ENCODE results near the gene RGS7.
"Not testable (repeated sequence)": the region's sequence is repeated elsewhere in the genome, so short reads cannot be mapped to it uniquely, and the experiment has no call there.

RGS7 gene

DNA sequence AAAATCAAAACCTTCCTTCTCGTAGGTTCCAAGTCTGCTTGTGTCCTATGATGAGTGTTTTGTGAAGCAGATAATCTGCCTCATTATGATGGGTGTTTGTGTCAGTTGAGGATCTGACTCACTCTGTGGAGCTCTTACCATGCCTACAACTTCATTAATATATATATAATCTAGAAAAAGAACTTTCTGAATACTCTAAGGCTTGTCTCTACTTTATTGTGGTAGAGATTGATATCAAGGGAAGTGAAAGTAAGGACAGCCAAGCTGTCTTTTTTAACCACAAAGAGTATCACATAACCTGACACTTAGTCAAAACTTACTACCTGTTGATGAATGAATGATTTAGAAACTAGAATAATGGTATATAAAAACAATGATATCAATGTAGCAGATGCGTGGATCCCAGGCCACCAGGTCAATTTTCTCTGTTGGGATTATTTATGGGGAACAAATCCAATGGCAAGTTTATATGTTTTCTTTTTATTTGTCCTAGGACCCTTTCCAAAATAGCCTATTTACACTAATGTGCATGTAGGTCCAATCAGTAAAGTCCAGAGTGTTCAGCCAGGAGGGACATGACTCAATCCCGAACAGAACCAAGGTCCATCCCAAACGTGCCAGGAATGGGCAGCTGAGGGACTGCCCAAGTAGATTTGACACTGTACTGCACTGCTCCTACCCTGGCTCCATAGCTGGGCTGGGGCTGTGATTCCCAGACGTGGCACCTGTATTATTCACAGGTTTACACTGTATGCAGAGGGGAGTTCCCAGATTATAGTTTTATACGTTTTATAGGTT lies 562.8 kb downstream of the RGS7 start:
- Histone ChIP-seq H3K36me3 (no peaks in the 10 kb centered on the region), H3K9ac (no peak overlapping the region), H4K20me1 (no peaks in the 10 kb centered on the region), H3K27ac (no peak overlapping the region), H3K4me2 (no peak overlapping the region), H3K4me1 (no peaks in the 10 kb centered on the region), H3K9me3 (no peaks in the 10 kb centered on the region), H3K4me3 (no peak overlapping the region), H3K27me3 (no peaks in the 10 kb centered on the region)
- no peak for TF ChIP-seq Cebpa-rat (IDR thresholded peaks at IDR 0.05)

DNA sequence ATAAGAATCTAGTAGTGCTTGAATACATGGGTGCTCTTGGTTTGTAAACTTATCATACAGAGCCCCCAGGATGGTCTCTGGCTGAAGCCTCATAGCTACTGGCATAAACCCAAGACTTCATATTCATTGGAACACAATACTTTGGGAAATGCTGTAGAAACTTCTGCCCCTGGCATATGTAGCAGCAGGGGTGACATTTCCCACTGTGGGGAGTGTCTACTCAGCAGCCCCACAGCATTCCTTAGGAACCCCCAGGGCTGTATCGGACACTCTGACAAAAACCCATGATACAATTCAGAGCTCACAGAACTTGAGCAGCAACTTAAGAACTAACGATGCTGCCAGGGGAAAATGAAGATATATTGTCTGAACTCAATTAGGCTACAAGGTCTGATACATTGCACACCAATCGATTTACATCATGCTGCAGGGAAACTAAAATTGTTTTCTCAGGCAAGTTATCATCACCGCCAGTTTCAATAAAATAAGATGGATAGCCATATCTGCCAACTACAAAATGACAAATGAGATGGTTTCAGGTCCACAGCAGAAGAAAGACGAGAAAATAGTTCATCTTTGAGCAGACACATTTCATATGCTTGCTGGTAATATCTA lies 564.0 kb downstream of the RGS7 start:
- H3K9ac ChIP-seq = no peak overlapping the region
- H3K9me3 ChIP-seq = no peaks in the 10 kb centered on the region
- H3K27ac ChIP-seq = no peak overlapping the region
- TF ChIP-seq Cebpa-rat (IDR thresholded peaks at IDR 0.05) = no peak
- no peaks in the 10 kb centered on the region for H3K36me3 ChIP-seq
- no peak overlapping the region for H3K4me2 ChIP-seq
- H3K4me3 ChIP-seq = no peak overlapping the region
- no peaks in the 10 kb centered on the region for H4K20me1 ChIP-seq
- no peaks in the 10 kb centered on the region for H3K27me3 ChIP-seq
- no peaks in the 10 kb centered on the region for H3K4me1 ChIP-seq

DNA sequence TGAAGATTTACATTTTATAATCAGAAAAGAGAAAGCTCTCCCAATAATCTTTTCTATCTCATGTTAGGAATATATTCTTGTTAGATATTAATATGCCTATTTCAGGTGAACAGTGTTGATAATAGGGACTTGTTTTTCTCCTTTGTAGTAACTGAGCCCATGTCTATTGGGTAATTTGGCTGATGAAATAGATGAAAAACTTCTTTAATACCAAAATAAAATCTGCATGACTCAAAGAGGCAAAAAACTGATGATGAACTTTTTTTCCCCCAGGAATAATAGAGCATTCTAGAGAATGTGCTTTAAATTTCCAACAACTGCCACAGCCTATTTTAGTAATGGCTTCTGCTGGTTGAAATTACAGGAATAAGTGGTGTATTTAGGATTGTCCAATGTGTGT lies 566.1 kb downstream of the RGS7 start:
- H3K9ac ChIP-seq = no peak overlapping the region
- no peak overlapping the region for H3K4me2 ChIP-seq
- H3K27me3 ChIP-seq = no peaks in the 10 kb centered on the region
- no peaks in the 10 kb centered on the region for H4K20me1 ChIP-seq
- no peaks in the 10 kb centered on the region for H3K4me1 ChIP-seq
- no peaks in the 10 kb centered on the region for H3K36me3 ChIP-seq
- no peak overlapping the region for H3K27ac ChIP-seq
- H3K9me3 ChIP-seq = no peaks in the 10 kb centered on the region
- TF ChIP-seq Cebpa-rat (IDR thresholded peaks at IDR 0.05) = no peak
- H3K4me3 ChIP-seq = no peak overlapping the region

DNA sequence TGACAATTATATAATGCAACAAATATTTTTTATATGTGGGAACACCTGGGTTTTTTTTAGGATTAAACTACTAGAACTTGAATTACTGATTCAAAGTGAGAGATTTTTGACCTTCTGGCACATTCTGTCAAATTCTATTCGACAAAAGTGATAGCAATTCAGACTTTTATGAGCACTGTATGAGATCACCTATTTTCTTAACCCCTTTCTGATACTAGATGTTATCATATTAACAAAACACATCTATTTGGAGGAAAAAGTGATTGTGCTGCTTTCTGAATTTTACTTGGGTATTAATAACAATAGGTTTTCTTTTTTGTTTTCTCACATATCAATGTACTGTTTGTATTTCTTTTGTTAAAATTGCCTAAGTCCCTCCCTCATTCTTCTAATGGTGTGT lies 570.1 kb downstream of the RGS7 start:
- no peak overlapping the region for H3K27ac ChIP-seq
- no peaks in the 10 kb centered on the region for H4K20me1 ChIP-seq
- H3K9me3 ChIP-seq = no peaks in the 10 kb centered on the region
- no peaks in the 10 kb centered on the region for H3K36me3 ChIP-seq
- H3K27me3 ChIP-seq = no peaks in the 10 kb centered on the region
- no peaks in the 10 kb centered on the region for H3K4me1 ChIP-seq
- no peak overlapping the region for H3K4me2 ChIP-seq
- no peak overlapping the region for H3K4me3 ChIP-seq
- no peak overlapping the region for H3K9ac ChIP-seq
- no peak for TF ChIP-seq Cebpa-rat (IDR thresholded peaks at IDR 0.05)

DNA sequence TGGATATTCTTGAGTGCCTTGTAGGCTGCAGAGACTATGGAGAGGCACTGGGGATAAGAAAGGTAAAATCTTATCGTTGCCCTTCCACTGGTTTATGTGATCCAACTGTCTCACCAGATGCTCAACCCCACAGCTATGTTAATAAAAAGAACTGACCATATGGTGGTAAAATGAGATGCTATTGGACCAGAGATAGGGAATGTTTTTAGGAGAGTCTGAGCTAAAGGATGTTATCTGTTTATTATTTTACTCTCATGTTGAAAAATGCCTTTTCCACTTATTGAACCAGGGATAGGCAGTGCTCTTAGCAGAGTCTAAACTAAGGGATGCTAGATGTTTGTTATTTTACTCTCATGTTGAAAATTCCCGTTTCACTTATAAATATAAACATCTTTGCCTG lies 572.2 kb downstream of the RGS7 start:
- Histone ChIP-seq H3K27me3 (no peaks in the 10 kb centered on the region), H3K4me2 (no peak overlapping the region), H3K9ac (no peak overlapping the region), H3K36me3 (no peaks in the 10 kb centered on the region), H3K4me1 (no peaks in the 10 kb centered on the region), H3K4me3 (no peak overlapping the region), H4K20me1 (no peaks in the 10 kb centered on the region), H3K27ac (no peak overlapping the region), H3K9me3 (no peaks in the 10 kb centered on the region)
- no peak for TF ChIP-seq Cebpa-rat (IDR thresholded peaks at IDR 0.05)

DNA sequence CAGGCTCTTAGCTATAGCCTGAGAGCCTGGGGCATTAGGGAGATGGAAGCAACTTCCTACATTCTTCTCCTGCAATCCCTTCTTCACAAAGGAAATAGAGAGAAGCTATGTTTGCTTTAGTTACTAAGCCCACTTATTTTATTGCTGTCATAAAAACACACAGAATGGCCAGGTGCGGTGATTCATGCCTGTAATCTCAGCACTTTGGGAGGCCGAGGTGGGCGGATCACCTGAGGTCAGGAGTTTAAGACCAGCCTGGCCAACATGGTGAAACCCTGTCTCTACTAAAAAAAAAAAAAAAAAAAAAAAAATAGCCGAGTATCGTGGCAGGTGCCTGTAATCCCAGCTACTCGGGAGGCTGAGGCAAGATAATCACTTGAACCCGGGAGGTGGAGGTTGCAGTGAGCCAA lies 573.3 kb downstream of the RGS7 start:
- H3K27ac ChIP-seq, H4K20me1 ChIP-seq, H3K9me3 ChIP-seq, H3K4me2 ChIP-seq, H3K27me3 ChIP-seq, H3K36me3 ChIP-seq, H3K4me3 ChIP-seq, H3K9ac ChIP-seq, H3K4me1 ChIP-seq: not testable (repeated sequence)

DNA sequence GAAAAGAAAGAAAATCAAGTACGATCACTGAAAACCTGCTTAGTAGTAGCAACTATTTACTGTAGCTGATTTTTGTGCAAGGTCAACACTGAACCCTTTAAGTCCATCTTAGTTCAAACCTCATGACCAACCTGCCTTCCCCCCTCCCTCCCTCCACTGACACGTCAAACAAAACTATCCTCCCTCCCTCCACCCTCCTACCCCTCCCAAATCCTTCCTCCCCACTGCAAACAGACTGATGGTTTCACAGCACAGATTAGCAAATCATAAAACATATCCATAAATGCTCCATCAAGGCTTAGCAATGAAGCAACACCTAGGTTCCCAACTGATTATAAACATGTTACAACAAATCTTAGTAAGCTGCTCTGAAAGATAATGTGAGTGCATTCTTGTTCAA lies 580.8 kb downstream of the RGS7 start:
- TF ChIP-seq Cebpa-rat (IDR thresholded peaks at IDR 0.05) = no peak
- H3K4me3 ChIP-seq = no peak overlapping the region

DNA sequence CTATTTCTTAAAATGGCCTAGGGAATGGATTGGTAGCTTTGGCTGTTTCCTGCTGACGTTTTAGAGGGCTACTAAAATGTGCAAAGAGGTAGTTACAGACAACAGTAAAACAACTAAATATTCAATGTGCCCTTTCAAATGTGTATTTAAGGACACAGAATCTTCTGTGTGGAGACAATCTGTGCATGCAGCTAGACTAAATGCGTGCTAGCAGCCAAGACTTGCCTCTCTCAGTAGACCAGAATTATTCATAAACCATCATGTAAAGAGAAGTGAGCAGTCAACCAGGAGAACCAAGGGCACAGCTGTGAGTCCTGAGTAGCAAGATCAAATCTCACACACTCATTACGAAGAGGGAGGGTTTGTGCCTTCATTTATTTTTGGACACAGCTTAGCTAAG lies 584.9 kb downstream of the RGS7 start:
- Histone ChIP-seq H3K27me3 (no peaks in the 10 kb centered on the region), H3K9ac (no peak overlapping the region), H3K4me2 (no peak overlapping the region), H3K4me1 (no peaks in the 10 kb centered on the region), H3K36me3 (no peaks in the 10 kb centered on the region), H3K27ac (no peak overlapping the region), H3K4me3 (no peak overlapping the region), H3K9me3 (no peaks in the 10 kb centered on the region), H4K20me1 (no peaks in the 10 kb centered on the region)
- TF ChIP-seq Cebpa-rat (IDR thresholded peaks at IDR 0.05) = no peak

More for the DNA sequence above, 580.8 kb downstream of the RGS7 start:
- Histone ChIP-seq H3K9me3 (no peaks in the 10 kb centered on the region), H3K27me3 (no peaks in the 10 kb centered on the region), H3K4me2 (no peak overlapping the region), H3K4me1 (no peaks in the 10 kb centered on the region), H4K20me1 (no peaks in the 10 kb centered on the region), H3K9ac (no peak overlapping the region), H3K27ac (no peak overlapping the region), H3K36me3 (no peaks in the 10 kb centered on the region)

DNA sequence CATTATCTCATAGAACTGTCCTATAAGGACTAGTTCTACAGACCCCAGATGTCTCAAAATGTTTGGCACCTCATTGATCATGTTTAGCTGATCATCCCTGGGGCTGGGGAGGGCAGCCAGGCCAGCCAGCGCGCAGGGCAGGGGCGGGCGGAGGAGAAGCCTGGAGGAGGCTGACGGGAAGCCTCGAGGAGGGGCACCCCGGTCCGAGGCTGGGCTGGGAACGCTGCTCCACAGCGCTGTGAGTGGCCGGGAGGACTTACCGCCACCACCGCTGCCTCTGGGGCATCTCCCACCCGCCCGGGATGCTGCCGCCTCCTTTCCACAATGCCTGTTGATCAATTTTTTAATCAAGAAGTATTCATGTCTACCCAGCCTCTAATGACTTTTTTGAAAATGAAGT lies 585.6 kb downstream of the RGS7 start:
- H4K20me1 ChIP-seq = no peaks in the 10 kb centered on the region
- H3K9me3 ChIP-seq = no peaks in the 10 kb centered on the region
- H3K27me3 ChIP-seq = no peaks in the 10 kb centered on the region
- no peaks in the 10 kb centered on the region for H3K36me3 ChIP-seq
- TF ChIP-seq Cebpa-rat (IDR thresholded peaks at IDR 0.05) = no peak
- H3K4me2 ChIP-seq = no peak overlapping the region
- no peak overlapping the region for H3K4me3 ChIP-seq
- no peaks in the 10 kb centered on the region for H3K4me1 ChIP-seq
- H3K9ac ChIP-seq = no peak overlapping the region
- H3K27ac ChIP-seq = no peak overlapping the region

DNA sequence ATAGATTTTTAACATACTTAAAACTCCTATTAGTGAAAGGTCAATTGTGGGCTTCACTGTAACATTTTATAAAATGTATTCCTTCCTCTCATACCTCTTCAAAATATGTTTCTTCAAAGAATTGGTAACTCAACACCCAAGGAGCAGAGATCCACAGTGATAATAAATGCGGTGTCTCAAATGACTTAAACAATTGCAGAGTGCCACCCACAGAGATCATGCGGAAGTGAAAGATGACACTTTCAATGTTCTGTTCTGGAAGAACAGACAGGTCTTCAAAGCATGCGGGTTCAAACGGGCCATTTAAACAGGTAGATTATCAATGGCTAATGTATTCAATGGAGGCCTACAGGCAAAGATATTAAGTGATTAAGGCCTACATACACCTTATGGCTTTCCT lies 588.0 kb downstream of the RGS7 start:
- Histone ChIP-seq H3K9me3 (no peaks in the 10 kb centered on the region), H3K36me3 (no peaks in the 10 kb centered on the region), H3K4me3 (no peak overlapping the region), H4K20me1 (no peaks in the 10 kb centered on the region), H3K9ac (no peak overlapping the region), H3K4me1 (no peaks in the 10 kb centered on the region), H3K27ac (no peak overlapping the region), H3K4me2 (no peak overlapping the region), H3K27me3 (no peaks in the 10 kb centered on the region)
- no peak for TF ChIP-seq Cebpa-rat (IDR thresholded peaks at IDR 0.05)
